GM18526 (cell line): ENCODE data around the gene ANO6.

Experiments
- POLR2A ChIP-seq: IDR thresholded peaks from 3 replicates; pipeline ENCODE4 v1.6.1; 2011; ENCODE audit not compliant: insufficient read length; ENCODE audit errors: extremely low read depth

The ANO6 gene

GRCh38 chr12:45205165-45205825 lies 10.6 kb upstream of the ANO6 start:
- TF ChIP-seq POLR2A: no peak

GRCh38 chr12:45208604-45209487 lies 7.0 kb upstream of the ANO6 start:
- no peak for TF ChIP-seq POLR2A

GRCh38 chr12:45209784-45210183 lies 6.1 kb upstream of the ANO6 start:
- no peak for TF ChIP-seq POLR2A

GRCh38 chr12:45212064-45212463 lies 3.8 kb upstream of the ANO6 start:
- TF ChIP-seq POLR2A: no peak

- no peak for TF ChIP-seq POLR2A
Observed at GRCh38 chr12:45213107-45213506, 2.8 kb upstream of the ANO6 start.

GRCh38 chr12:45214071-45214470 lies 1.8 kb upstream of the ANO6 start:
- TF ChIP-seq POLR2A: no peak

GRCh38 chr12:45214749-45215418 lies 1.0 kb upstream of the ANO6 start:
- TF ChIP-seq POLR2A: no peak

GRCh38 chr12:45216230-45216982 lies 511 bp downstream of the ANO6 start:
- no peak for TF ChIP-seq POLR2A

GRCh38 chr12:45216983-45217485 lies 1.1 kb downstream of the ANO6 start:
- TF ChIP-seq POLR2A: no peak

GRCh38 chr12:45217846-45218245 lies 2.0 kb downstream of the ANO6 start:
- no peak for TF ChIP-seq POLR2A

GRCh38 chr12:45219621-45220020 lies 3.7 kb downstream of the ANO6 start:
- TF ChIP-seq POLR2A: no peak

GRCh38 chr12:45220363-45220931 lies 4.6 kb downstream of the ANO6 start:
- TF ChIP-seq POLR2A: no peak

- TF ChIP-seq POLR2A: no peak
Observed at GRCh38 chr12:45220969-45221368, 5.1 kb downstream of the ANO6 start.

- no peak for TF ChIP-seq POLR2A
Observed at GRCh38 chr12:45223868-45224267, 8.0 kb downstream of the ANO6 start.

- no peak for TF ChIP-seq POLR2A
Observed at GRCh38 chr12:45224311-45224710, 8.4 kb downstream of the ANO6 start.

GRCh38 chr12:45226021-45226420 lies 10.1 kb downstream of the ANO6 start:
- TF ChIP-seq POLR2A: no peak
